ENCODE results near the gene OLFML1. TPM values are rescaled to one million over a fixed set of nuclear protein-coding genes. Genes with fewer than 3 reads are reported as not detected.

OLFML1 gene
- total RNA-seq, 1 experiment from 2014 or later = not detected

GRCh38 chr11:7457211-7457610, 28.1 kb upstream of the OLFML1 start:
- no peak overlapping the region for H2BK120ac ChIP-seq (ENCODE audit: low read depth, low read length, poor library complexity, severe bottlenecking)
- no peaks in the 10 kb centered on the region; a peak in 1 of 5 replicates for H3K9me3 Mint-ChIP-seq
- H4K91ac ChIP-seq (ENCODE audit: insufficient read length, low read depth, low read length) = no peak overlapping the region

More at GRCh38 chr11:7457211-7457610, 28.1 kb upstream of the OLFML1 start:
- no peaks in the 10 kb centered on the region for H3K79me2 ChIP-seq (ENCODE audit: insufficient read depth, low read length)
- H2BK20ac ChIP-seq (ENCODE audit: low read depth, low read length, poor library complexity, severe bottlenecking) = no peak overlapping the region
- no peak overlapping the region for H3K23ac ChIP-seq (ENCODE audit: insufficient read length, low read depth, low read length)
- no peaks in the 10 kb centered on the region for H3K4me1 ChIP-seq (ENCODE audit: insufficient read depth, low read length)
- no peak overlapping the region for H2AFZ ChIP-seq (ENCODE audit: low read length)
- Mint-ChIP-seq H3K27ac (no peak overlapping the region; a peak in 1 of 7 replicates), H3K4me3 (no peak overlapping the region), H3K27me3 (ENCODE audit: low read depth) (no peaks in the 10 kb centered on the region), H3K36me3 (ENCODE audit: insufficient read depth in 1 of 3, low read depth in 3 of 3) (no peaks in the 10 kb centered on the region), H3K4me1 (no peaks in the 10 kb centered on the region)
- no peak overlapping the region for H2BK12ac ChIP-seq (ENCODE audit: insufficient read length, low read depth, low read length)
- no peak overlapping the region for H4K8ac ChIP-seq (replicated peaks; ENCODE audit: insufficient read length, low read depth, low read length)
- H2AK5ac ChIP-seq (ENCODE audit: insufficient read length, low read length) = no peak overlapping the region
- no peak overlapping the region for H3K27ac ChIP-seq (ENCODE audit: insufficient read length, low read depth, low read length)
- no peak overlapping the region for H2BK15ac ChIP-seq (ENCODE audit: low read depth, low read length)
- H3K27me3 ChIP-seq (ENCODE audit: insufficient read depth, low read length) = no peaks in the 10 kb centered on the region
- no peak overlapping the region for H3K14ac ChIP-seq (ENCODE audit: insufficient read depth, low read length)
- TF ChIP-seq, protein P1, sequence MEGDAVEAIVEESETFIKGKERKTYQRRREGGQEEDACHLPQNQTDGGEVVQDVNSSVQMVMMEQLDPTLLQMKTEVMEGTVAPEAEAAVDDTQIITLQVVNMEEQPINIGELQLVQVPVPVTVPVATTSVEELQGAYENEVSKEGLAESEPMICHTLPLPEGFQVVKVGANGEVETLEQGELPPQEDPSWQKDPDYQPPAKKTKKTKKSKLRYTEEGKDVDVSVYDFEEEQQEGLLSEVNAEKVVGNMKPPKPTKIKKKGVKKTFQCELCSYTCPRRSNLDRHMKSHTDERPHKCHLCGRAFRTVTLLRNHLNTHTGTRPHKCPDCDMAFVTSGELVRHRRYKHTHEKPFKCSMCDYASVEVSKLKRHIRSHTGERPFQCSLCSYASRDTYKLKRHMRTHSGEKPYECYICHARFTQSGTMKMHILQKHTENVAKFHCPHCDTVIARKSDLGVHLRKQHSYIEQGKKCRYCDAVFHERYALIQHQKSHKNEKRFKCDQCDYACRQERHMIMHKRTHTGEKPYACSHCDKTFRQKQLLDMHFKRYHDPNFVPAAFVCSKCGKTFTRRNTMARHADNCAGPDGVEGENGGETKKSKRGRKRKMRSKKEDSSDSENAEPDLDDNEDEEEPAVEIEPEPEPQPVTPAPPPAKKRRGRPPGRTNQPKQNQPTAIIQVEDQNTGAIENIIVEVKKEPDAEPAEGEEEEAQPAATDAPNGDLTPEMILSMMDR (conservative IDR thresholded peaks at IDR 0.05) = no peak
- no peak overlapping the region for H3T11ph ChIP-seq (ENCODE audit: low read length)
- H3K9me3 ChIP-seq (ENCODE audit: control insufficient read depth, low read depth, low read length) = no peaks in the 10 kb centered on the region
- DNase-seq = no peak
- H4K20me1 ChIP-seq (ENCODE audit: control insufficient read depth, insufficient read depth, insufficient read length) = no peaks in the 10 kb centered on the region
- no peak overlapping the region for H4K5ac ChIP-seq (ENCODE audit: insufficient read length, low read depth, low read length)
- no peaks in the 10 kb centered on the region for H3K23me2 ChIP-seq (ENCODE audit: insufficient read length, low read depth, low read length, poor library complexity, severe bottlenecking)
- WGBS (ENCODE audit: extremely low coverage, insufficient read length, low lambda C conversion rate) = no CpG with 5 or more reads among the region's 1 CpG
- H3K18ac ChIP-seq (ENCODE audit: insufficient read length, low read depth, low read length) = no peak overlapping the region
- H3K79me1 ChIP-seq (ENCODE audit: insufficient read depth, low read depth, low read length, poor library complexity, severe bottlenecking) = no peaks in the 10 kb centered on the region
- H3K9ac ChIP-seq (ENCODE audit: extremely low read depth, insufficient read length, low read length) = no peak overlapping the region
- H3K4ac ChIP-seq (ENCODE audit: low read depth, low read length) = no peak overlapping the region
- H3K4me2 ChIP-seq (ENCODE audit: insufficient read depth, insufficient read length, low read length) = no peak overlapping the region
- H2BK5ac ChIP-seq (ENCODE audit: insufficient read length, low read length) = no peak overlapping the region
- no peak overlapping the region for H3K56ac ChIP-seq (ENCODE audit: insufficient read length, low read depth, low read length)
